Measurements from ENCODE around the gene CTTNBP2. TPM values are rescaled to one million over a fixed set of nuclear protein-coding genes. Genes with fewer than 3 reads are reported as not detected.

Gene CTTNBP2
- not detected in 2 replicates for total RNA-seq

DNA sequence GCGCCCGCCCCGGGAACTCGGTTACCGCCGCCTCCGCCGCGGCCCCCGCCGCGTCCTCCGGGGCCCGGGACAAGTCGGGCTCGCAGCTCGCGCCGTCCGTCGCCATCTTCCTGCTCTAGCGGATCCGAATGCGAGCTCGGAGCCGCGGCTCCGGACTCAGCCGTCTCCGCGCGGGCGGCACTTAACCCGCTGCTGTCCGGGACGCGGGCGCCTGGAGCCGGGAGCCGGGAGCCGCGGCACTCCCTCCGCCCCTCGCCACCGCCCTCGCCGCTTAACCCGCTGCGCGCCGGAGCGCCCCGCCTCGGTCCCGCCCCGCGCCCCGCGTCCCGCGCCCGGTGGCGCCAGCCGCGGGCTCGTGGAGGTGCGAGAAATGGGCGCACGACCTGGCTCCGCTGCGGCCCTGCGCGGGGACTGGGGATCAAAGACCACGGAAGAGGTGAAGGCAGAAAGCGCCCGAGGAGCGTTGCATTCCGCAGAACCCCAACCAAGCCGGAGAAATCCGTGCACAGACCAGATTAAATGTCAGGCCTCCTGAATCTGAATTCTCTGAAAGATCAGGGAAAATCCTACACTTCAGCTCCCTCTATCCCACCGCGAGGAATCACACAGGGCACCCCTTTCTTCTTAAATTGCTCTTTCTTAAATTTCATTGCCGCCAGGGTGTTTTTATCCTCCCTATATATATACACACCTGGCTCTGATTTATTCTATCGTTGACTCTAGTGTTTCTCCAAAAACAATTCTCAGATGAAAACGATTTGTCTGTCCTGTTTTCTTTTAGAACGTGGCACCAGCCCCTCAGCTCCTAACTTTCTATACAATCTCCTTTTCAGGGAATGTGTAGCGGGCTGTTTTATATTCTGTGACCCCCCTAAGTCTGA is at the start of gene CTTNBP2:
CTTNBP2 (minus strand) TSS at position 132 of the 881 bp plus-strand sequence; CDS start at position 106, 26 bp downstream.

All from vein endothelial cell (primary cell).